Astrocyte (in vitro differentiated cells and primary cell): ENCODE data around the gene DAPK3. TPM values are rescaled to one million over a fixed set of nuclear protein-coding genes. Genes with fewer than 3 reads are reported as not detected.
"Not testable (repeated sequence)": the region's sequence is repeated elsewhere in the genome, so short reads cannot be mapped to it uniquely, and the experiment has no call there.

Experiments
- DNase-seq: peaks from one replicate; pipeline ENCODE4 v3.0.0-alpha.2; 2010; ENCODE audit warnings: low read depth
- FAIRE-seq: peaks from 2 replicates; lab custom pipeline; 2011; peaks lifted over from hg19 to GRCh38; lab: Jason Lieb, UNC
- H2AFZ ChIP-seq: 2 replicates; pipeline ENCODE4 v1.6.0; 2012; ENCODE audit warnings: low read depth, low read length, inconsistent platforms
- H3K27ac ChIP-seq: 2 replicates; pipeline ENCODE4 v1.5.1; 2011; ENCODE audit warnings: low read depth, low read length, inconsistent platforms
- H3K27me3 ChIP-seq: 2 replicates; pipeline ENCODE4 v1.6.0; 2011; ENCODE audit warnings: low read length, inconsistent platforms; ENCODE audit not compliant: insufficient read depth
- H3K36me3 ChIP-seq: 2 replicates; pipeline ENCODE4 v1.5.1; 2011; ENCODE audit warnings: low read length, inconsistent platforms; ENCODE audit not compliant: insufficient read depth
- H3K4me1 ChIP-seq: 2 replicates; pipeline ENCODE4 v1.5.1; 2011; ENCODE audit warnings: low read length, inconsistent platforms; ENCODE audit not compliant: insufficient read depth
- H3K4me2 ChIP-seq: 2 replicates; pipeline ENCODE4 v1.6.0; 2012; ENCODE audit warnings: low read length, inconsistent platforms
- H3K4me3 ChIP-seq: 2 replicates; pipeline ENCODE4 v1.5.1; 2011; ENCODE audit warnings: low read depth, mild to moderate bottlenecking, low read length, inconsistent platforms; ENCODE audit not compliant: insufficient read depth
- H3K79me2 ChIP-seq: 2 replicates; pipeline ENCODE4 v1.6.0; 2012; ENCODE audit warnings: mild to moderate bottlenecking, low read length, inconsistent platforms; ENCODE audit not compliant: insufficient read depth
- H3K9ac ChIP-seq: 2 replicates; pipeline ENCODE4 v1.6.0; 2012; ENCODE audit warnings: mild to moderate bottlenecking, low read length, inconsistent platforms
- H3K9me3 ChIP-seq: 2 replicates; pipeline ENCODE4 v1.5.1; 2012; ENCODE audit warnings: low read depth, mild to moderate bottlenecking, low read length, inconsistent platforms; ENCODE audit not compliant: insufficient read depth
- H4K20me1 ChIP-seq: 2 replicates; pipeline ENCODE4 v1.6.0; 2012; ENCODE audit warnings: low read length, inconsistent platforms; ENCODE audit not compliant: insufficient read depth
- H3K27ac Mint-ChIP-seq: one replicate; pipeline ENCODE4 v1.8.0; 2021; ENCODE audit warnings: mild to moderate bottlenecking, mixed read lengths; ENCODE audit not compliant: unreplicated experiment
- H3K27me3 Mint-ChIP-seq: one replicate; pipeline ENCODE4 v1.8.0; 2021; ENCODE audit warnings: low read depth, mixed read lengths; ENCODE audit not compliant: unreplicated experiment
- H3K36me3 Mint-ChIP-seq: one replicate; pipeline ENCODE4 v1.8.0; 2021; ENCODE audit warnings: low read depth, mixed read lengths; ENCODE audit not compliant: unreplicated experiment
- H3K4me1 Mint-ChIP-seq: one replicate; pipeline ENCODE4 v1.8.0; 2021; ENCODE audit warnings: low read depth, mixed read lengths; ENCODE audit not compliant: unreplicated experiment
- H3K4me3 Mint-ChIP-seq: one replicate; pipeline ENCODE4 v1.8.0; 2021; ENCODE audit warnings: mild to moderate bottlenecking, moderate library complexity, mixed read lengths; ENCODE audit not compliant: unreplicated experiment
- H3K9me3 Mint-ChIP-seq: one replicate; pipeline ENCODE4 v1.8.0; 2021; ENCODE audit warnings: mild to moderate bottlenecking, mixed read lengths; ENCODE audit not compliant: unreplicated experiment
- EZH2 ChIP-seq: IDR thresholded peaks from 2 replicates; pipeline ENCODE4 v1.6.1; 2012; ENCODE audit warnings: mild to moderate bottlenecking, low read length, inconsistent platforms; ENCODE audit not compliant: insufficient read depth
- total RNA-seq: library from RNA; stranded (reverse); gene quantifications from 2 replicates; pipeline ENCODE4 v1.2.1, GENCODE V29; 2021
- TF ChIP-seq, protein P1 (sequence below): IDR thresholded peaks from 2 replicates; pipeline ENCODE4 v1.5.1; 2011; ENCODE audit warnings: low read depth, mild to moderate bottlenecking, inconsistent platforms, low read length, moderate library complexity; ENCODE audit not compliant: insufficient read depth

Gene DAPK3
- total RNA-seq, 1 donor from 2014 or later: 264 TPM

GRCh38 chr19:4012092-4012974 is 41.4 kb upstream of the DAPK3 start:
- peaks cover 11% of the 10 kb centered on the region for H3K4me1 ChIP-seq
- TF ChIP-seq, protein P1, sequence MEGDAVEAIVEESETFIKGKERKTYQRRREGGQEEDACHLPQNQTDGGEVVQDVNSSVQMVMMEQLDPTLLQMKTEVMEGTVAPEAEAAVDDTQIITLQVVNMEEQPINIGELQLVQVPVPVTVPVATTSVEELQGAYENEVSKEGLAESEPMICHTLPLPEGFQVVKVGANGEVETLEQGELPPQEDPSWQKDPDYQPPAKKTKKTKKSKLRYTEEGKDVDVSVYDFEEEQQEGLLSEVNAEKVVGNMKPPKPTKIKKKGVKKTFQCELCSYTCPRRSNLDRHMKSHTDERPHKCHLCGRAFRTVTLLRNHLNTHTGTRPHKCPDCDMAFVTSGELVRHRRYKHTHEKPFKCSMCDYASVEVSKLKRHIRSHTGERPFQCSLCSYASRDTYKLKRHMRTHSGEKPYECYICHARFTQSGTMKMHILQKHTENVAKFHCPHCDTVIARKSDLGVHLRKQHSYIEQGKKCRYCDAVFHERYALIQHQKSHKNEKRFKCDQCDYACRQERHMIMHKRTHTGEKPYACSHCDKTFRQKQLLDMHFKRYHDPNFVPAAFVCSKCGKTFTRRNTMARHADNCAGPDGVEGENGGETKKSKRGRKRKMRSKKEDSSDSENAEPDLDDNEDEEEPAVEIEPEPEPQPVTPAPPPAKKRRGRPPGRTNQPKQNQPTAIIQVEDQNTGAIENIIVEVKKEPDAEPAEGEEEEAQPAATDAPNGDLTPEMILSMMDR: no peak
- TF ChIP-seq EZH2: no peak
- Mint-ChIP-seq H3K4me1 (peaks cover 10% of the 10 kb centered on the region), H3K36me3 (peaks cover 1% of the 10 kb centered on the region), H3K4me3 (no peak overlapping the region), H3K27ac (no peak overlapping the region), H3K27me3 (no peaks in the 10 kb centered on the region), H3K9me3 (no peaks in the 10 kb centered on the region)
- no peak overlapping the region for H2AFZ ChIP-seq
- peaks cover 93% of the 10 kb centered on the region for H3K79me2 ChIP-seq
- H3K27ac ChIP-seq: no peak overlapping the region
- no peak overlapping the region for H3K9ac ChIP-seq
- no peaks in the 10 kb centered on the region for H3K36me3 ChIP-seq
- no peak overlapping the region for H3K4me2 ChIP-seq
- peaks cover 84% of the 10 kb centered on the region for H4K20me1 ChIP-seq
- no peaks in the 10 kb centered on the region for H3K9me3 ChIP-seq
- FAIRE-seq (no peak), DNase-seq (no peak)
- H3K27me3 ChIP-seq: no peaks in the 10 kb centered on the region
- no peak overlapping the region for H3K4me3 ChIP-seq

DNA sequence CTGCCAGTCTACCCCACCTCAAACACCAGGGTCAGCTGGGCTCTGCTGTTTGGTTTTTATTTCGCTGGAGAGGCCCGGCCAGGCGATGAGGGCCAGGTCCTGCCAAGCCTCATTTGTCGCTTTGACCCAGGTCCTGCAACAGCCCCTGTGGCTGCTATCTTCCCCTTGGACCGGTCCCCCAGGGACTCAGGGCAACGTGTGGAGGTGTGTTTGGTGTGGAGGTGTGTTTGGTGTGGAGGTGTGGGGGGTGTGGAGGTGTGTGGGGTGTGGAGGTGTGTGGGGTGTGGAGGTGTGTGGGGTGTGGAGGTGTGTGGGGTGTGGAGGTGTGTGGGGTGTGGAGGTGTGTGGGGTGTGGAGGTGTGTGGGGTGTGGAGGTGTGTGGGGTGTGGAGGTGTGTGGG is 40.5 kb upstream of the DAPK3 start:
- not testable (repeated sequence) for DNase-seq, H3K27me3 Mint-ChIP-seq, H3K4me3 ChIP-seq, H3K9me3 Mint-ChIP-seq, H3K27ac Mint-ChIP-seq, H3K9ac ChIP-seq, H3K4me2 ChIP-seq, FAIRE-seq, H3K4me3 Mint-ChIP-seq, H2AFZ ChIP-seq, H3K27me3 ChIP-seq, H3K36me3 ChIP-seq, H3K27ac ChIP-seq, H3K9me3 ChIP-seq, H3K36me3 Mint-ChIP-seq
- peaks cover 13% of the 10 kb centered on the region for H3K4me1 ChIP-seq
- peaks cover 75% of the 10 kb centered on the region for H4K20me1 ChIP-seq
- peaks cover 10% of the 10 kb centered on the region for H3K4me1 Mint-ChIP-seq
- peaks cover 84% of the 10 kb centered on the region for H3K79me2 ChIP-seq

- H3K27ac Mint-ChIP-seq: no peak overlapping the region
- Histone ChIP-seq H3K4me3 (no peak overlapping the region), H3K9me3 (no peaks in the 10 kb centered on the region), H3K4me2 (no peak overlapping the region), H3K36me3 (no peaks in the 10 kb centered on the region), H3K27ac (no peak overlapping the region), H3K27me3 (no peaks in the 10 kb centered on the region), H3K9ac (no peak overlapping the region), H4K20me1 (peaks cover 68% of the 10 kb centered on the region), H3K79me2 (peaks cover 77% of the 10 kb centered on the region), H3K4me1 (peaks cover 13% of the 10 kb centered on the region), H2AFZ (no peak overlapping the region)
- H3K27me3 Mint-ChIP-seq: no peaks in the 10 kb centered on the region
- H3K9me3 Mint-ChIP-seq: no peaks in the 10 kb centered on the region
- peaks cover 10% of the 10 kb centered on the region for H3K4me1 Mint-ChIP-seq
- DNase-seq: no peak
- FAIRE-seq: no peak
- no peak overlapping the region for H3K4me3 Mint-ChIP-seq
- peaks cover 3% of the 10 kb centered on the region for H3K36me3 Mint-ChIP-seq
- TF ChIP-seq, protein P1: no peak
- TF ChIP-seq EZH2: no peak
These were observed 39.9 kb upstream of the DAPK3 start for GRCh38 chr19:4010808-4011110.
